T-cell (primary cell): ENCODE measurements around the gene CETP. TPM values are rescaled to one million over a fixed set of nuclear protein-coding genes. Genes with fewer than 3 reads are reported as not detected.

Experiments used
- ATAC-seq, 4 experiments: fragments of 200-7000 bp in 3 of 4; fragments of 150-1000 bp in 1 of 4; cut with Tn5 transposase; replicated peaks in 1 of 4; 1 replicate in 3 of 4; 2 replicates in 1 of 4; pipeline ENCODE4 v1.10.0; 2021; ENCODE audit warnings: moderate library complexity in 3 of 4, mild to moderate bottlenecking in 2 of 4, moderate number of reproducible peaks in 1 of 4
- CTCF ChIA-PET, 2 donors: fragments of 300-600 bp; sonication (Branson Sonifier 250); formaldehyde crosslinking; loops; one replicate each; lab custom pipeline; 2022; ENCODE audit warnings: antibody characterized with exemption in 2 of 2; lab: Charles Lee
- POLR2A ChIA-PET, 2 donors: fragments of 300-600 bp; sonication (Branson Sonifier 250); formaldehyde crosslinking; loops; one replicate each; lab custom pipeline; 2022; ENCODE audit warnings: antibody characterized with exemption in 2 of 2; lab: Charles Lee
- DNase-seq, 35 experiments: peaks; one replicate each; pipeline versions ENCODE4 v3.0.0 to v3.0.0-alpha.2; 2013 to 2023
- H3K27ac ChIP-seq: one replicate; pipeline ENCODE4 v1.5.1; 2013; ENCODE audit warnings: low read length
- H3K27me3 ChIP-seq, 2 experiments: replicated peaks in 1 of 2; 1 replicate in 1 of 2; 2 replicates in 1 of 2; pipeline versions ENCODE4 v1.6.1 to v1.7.0; 2013; ENCODE audit warnings: low read length in 1 of 2, mixed read lengths in 1 of 2; ENCODE audit not compliant: control insufficient read depth in 2 of 2, insufficient read depth in 2 of 2; ENCODE audit errors: extremely low read depth in 1 of 2
- H3K36me3 ChIP-seq, 2 donors: 1 replicate in 1 of 2; 2 replicates in 1 of 2; pipeline versions ENCODE4 v1.6.1 to v1.7.0; 2013; ENCODE audit warnings: low read length in 1 of 2; ENCODE audit not compliant: control insufficient read depth in 2 of 2, insufficient read depth in 1 of 2; ENCODE audit errors: extremely low read depth in 1 of 2
- H3K4me1 ChIP-seq, 2 experiments: 1 replicate in 1 of 2; 2 replicates in 1 of 2; pipeline versions ENCODE4 v1.6.1 to v1.7.0; 2013; ENCODE audit warnings: low read length in 2 of 2, mixed read lengths in 1 of 2; ENCODE audit not compliant: insufficient read depth in 2 of 2, control insufficient read depth in 1 of 2; ENCODE audit errors: extremely low read depth in 1 of 2
- H3K4me3 ChIP-seq, 2 donors: 1 replicate in 1 of 2; 2 replicates in 1 of 2; pipeline versions ENCODE4 v1.5.1 to v1.7.0; 2013; ENCODE audit warnings: mild to moderate bottlenecking in 2 of 2, low read length in 1 of 2, moderate library complexity in 1 of 2; ENCODE audit not compliant: control insufficient read depth in 1 of 2; ENCODE audit errors: extremely low read depth in 1 of 2
- H3K9me3 ChIP-seq: 2 replicates; pipeline ENCODE4 v1.7.0; 2013
- H3K27ac Mint-ChIP-seq, 2 donors: one replicate each; pipeline ENCODE4 v1.8.0; 2020 to 2021; ENCODE audit warnings: mild to moderate bottlenecking in 2 of 2, mixed read lengths in 2 of 2
- H3K27me3 Mint-ChIP-seq, 2 donors: one replicate each; pipeline ENCODE4 v1.8.0; 2021 to 2022; ENCODE audit warnings: mixed read lengths in 2 of 2
- H3K36me3 Mint-ChIP-seq: one replicate; pipeline ENCODE4 v1.8.0; 2021; ENCODE audit warnings: mixed read lengths
- H3K4me1 Mint-ChIP-seq, 3 donors: one replicate each; pipeline ENCODE4 v1.8.0; 2020 to 2022; ENCODE audit warnings: mixed read lengths in 3 of 3, mild to moderate bottlenecking in 1 of 3
- H3K4me3 Mint-ChIP-seq, 3 donors: one replicate each; pipeline ENCODE4 v1.8.0; 2020 to 2022; ENCODE audit warnings: mild to moderate bottlenecking in 3 of 3, mixed read lengths in 3 of 3, moderate library complexity in 3 of 3
- H3K9me3 Mint-ChIP-seq, 3 donors: one replicate each; pipeline ENCODE4 v1.8.0; 2020 to 2022; ENCODE audit warnings: mixed read lengths in 3 of 3
- WGBS: methylation state at CpG from one replicate; pipeline ENCODE4 v1.1.5; 2013; ENCODE audit warnings: missing lambda C conversion rate; ENCODE audit not compliant: insufficient coverage; 5-methylcytosine and 5-hydroxymethylcytosine counted together
- total RNA-seq, 35 experiments: library from RNA in 6 of 35; stranded (reverse) in 6 of 35; fragments of 120-200 nt in 1 of 35; gene quantifications; one replicate each; pipeline versions ENCODE4 v1.2.1 to v1.2.4 and lab custom pipeline; 2013 to 2026

CETP gene
- total RNA-seq, 5 donors from 2014 or later (not counting 1 experiment from before 2014, with no cell fraction given): 0.18 to 0.25 (median 0.19) TPM; not detected in 2

- Histone ChIP-seq H3K4me1 (peaks cover 13 to 91% of the 10 kb centered on the region in 2 experiments), H3K9me3 (no peaks in the 10 kb centered on the region), H3K4me3 (no peak overlapping the region), H3K27me3 (no peaks in the 10 kb centered on the region), H3K36me3 (peaks cover 24 to 93% of the 10 kb centered on the region in 2 donors), H3K27ac (peak overlapping the region; percentile 22)
- no peaks in the 10 kb centered on the region for H3K27me3 Mint-ChIP-seq
- peak overlapping the region; percentile 82 to 91 for H3K27ac Mint-ChIP-seq
- H3K9me3 Mint-ChIP-seq: no peaks in the 10 kb centered on the region
- ATAC-seq (peak in 1 of 4 experiments; percentile 56), DNase-seq (peak in 14 of 35 experiments; percentile 16 to 63 (median 30))
- H3K4me3 Mint-ChIP-seq: peak overlapping the region in 1 of 3 donors; percentile 38
- POLR2A ChIA-PET: interaction anchor here in 1 of 2 donors (0.5 to 0.7 kb wide), 3 partner anchors 16 to 140 kb away, joined by 3 to 7 read pairs (median 4); no protein-coding TSS in a partner anchor
- 95% methylated on average over 10 of the region's 16 CpGs for WGBS
- CTCF ChIA-PET: interaction anchor here (0.5 to 0.8 kb wide), 4 partner anchors 9 to 386 kb away, joined by 3 to 6 read pairs (median 6); no protein-coding TSS in a partner anchor
- peaks cover 64% of the 10 kb centered on the region for H3K36me3 Mint-ChIP-seq
- peaks cover 65 to 86% (median 79%) of the 10 kb centered on the region in 3 donors for H3K4me1 Mint-ChIP-seq
These were observed 67.7 kb downstream of the CETP start for GRCh38 chr16:57029161-57030160.

DNA sequence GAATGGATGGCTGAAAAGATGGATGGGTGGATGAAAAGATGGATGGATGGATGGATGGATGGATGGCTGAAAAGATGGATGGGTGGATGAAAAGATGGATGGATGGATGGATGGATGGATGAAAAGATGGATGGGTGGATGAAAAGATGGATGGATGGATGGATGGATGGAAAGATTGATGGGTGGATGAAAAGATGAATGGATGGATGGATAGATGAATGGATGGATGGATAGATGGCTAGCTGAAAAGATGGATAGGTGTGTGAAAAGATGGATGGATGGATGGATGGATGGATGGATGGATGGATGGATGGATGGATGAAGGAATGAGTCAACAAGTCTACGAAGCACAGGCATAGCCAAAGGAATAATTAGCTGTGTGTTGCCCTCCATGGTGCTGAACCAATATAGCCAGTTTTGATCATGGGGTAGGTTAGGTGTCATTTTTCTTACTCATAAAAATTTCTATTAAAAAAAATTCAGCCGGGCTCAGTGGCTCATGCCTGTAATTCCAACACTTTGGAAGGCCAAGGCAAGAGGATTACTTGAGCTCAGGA, 68.7 kb downstream of the CETP start:
- Histone ChIP-seq H3K36me3 (peaks cover 28 to 95% of the 10 kb centered on the region in 2 donors), H3K27ac (peak overlapping the region; percentile 22), H3K9me3 (no peaks in the 10 kb centered on the region), H3K4me3 (no peak overlapping the region), H3K27me3 (no peaks in the 10 kb centered on the region), H3K4me1 (peaks cover 13 to 91% of the 10 kb centered on the region in 2 experiments)
- Mint-ChIP-seq H3K27ac (peak overlapping the region; percentile 82 to 91), H3K9me3 (no peaks in the 10 kb centered on the region), H3K4me3 (peak overlapping the region in 1 of 3 donors; percentile 38), H3K4me1 (peaks cover 66 to 86% (median 80%) of the 10 kb centered on the region in 3 donors), H3K27me3 (no peaks in the 10 kb centered on the region), H3K36me3 (peaks cover 68% of the 10 kb centered on the region)
- DNase-seq (no peak), ATAC-seq (no peak)
- WGBS: no CpG with 5 or more reads among the region's 2 CpGs
- POLR2A ChIA-PET: interaction anchor here (0.6 to 0.7 kb wide), 3 partner anchors 32 to 402 kb away, joined by 3 to 6 read pairs (median 3); no protein-coding TSS in a partner anchor
- CTCF ChIA-PET: interaction anchor here (0.5 to 0.9 kb wide), 6 partner anchors 8 to 706 kb away, joined by 3 to 6 read pairs (median 5); no protein-coding TSS in a partner anchor

GRCh38 chr16:57031156-57031555, 69.4 kb downstream of the CETP start:
- 100% methylated on average over 1 of the region's 4 CpGs for whole genome bisulfite sequencing
- Mint-ChIP-seq H3K27ac (peak overlapping the region; percentile 87 to 88), H3K36me3 (peaks cover 72% of the 10 kb centered on the region), H3K4me3 (no peak overlapping the region), H3K9me3 (no peaks in the 10 kb centered on the region), H3K27me3 (no peaks in the 10 kb centered on the region), H3K4me1 (peaks cover 69 to 86% (median 80%) of the 10 kb centered on the region in 3 donors)
- POLR2A ChIA-PET: interaction anchor here (0.6 to 0.7 kb wide), 2 partner anchors 33 to 402 kb away, joined by 3 to 6 read pairs; no protein-coding TSS in a partner anchor
- Histone ChIP-seq H3K4me1 (peaks cover 15 to 91% of the 10 kb centered on the region in 2 experiments), H3K9me3 (no peaks in the 10 kb centered on the region), H3K27me3 (no peaks in the 10 kb centered on the region), H3K4me3 (no peak overlapping the region), H3K27ac (peak overlapping the region; percentile 3), H3K36me3 (peaks cover 28 to 95% of the 10 kb centered on the region in 2 donors)
- DNase-seq: no peak
- CTCF ChIA-PET: interaction anchor here in 1 of 2 donors (0.5 to 0.9 kb wide), 3 partner anchors 10 to 27 kb away, joined by 3 to 4 read pairs (median 3); no protein-coding TSS in a partner anchor
- ATAC-seq: no peak

DNA sequence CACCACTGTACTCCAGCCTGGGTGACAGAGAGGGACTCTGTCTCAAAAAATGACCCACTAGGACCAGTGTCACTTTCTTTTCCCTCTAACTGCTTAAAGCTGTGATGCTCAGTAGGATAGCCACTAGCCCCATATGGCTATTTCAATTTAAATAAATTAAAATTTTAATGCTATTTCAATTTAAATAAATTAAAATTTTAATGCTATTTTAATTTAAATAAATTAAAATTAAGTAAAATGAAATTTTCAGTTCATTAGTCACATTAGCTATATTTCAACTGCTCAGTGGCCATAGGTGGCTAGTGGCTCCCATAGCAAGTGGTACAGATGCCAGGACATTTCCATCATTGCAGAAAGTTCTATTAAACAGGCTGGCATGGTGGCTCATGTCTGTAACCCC, 70.6 kb downstream of the CETP start:
- no peak overlapping the region for H3K4me3 Mint-ChIP-seq

GRCh38 chr16:57032931-57033330, 71.2 kb downstream of the CETP start:
- CTCF ChIA-PET: interaction anchor here (0.5 to 0.6 kb wide), 2 partner anchors 13 to 40 kb away, joined by 3 to 5 read pairs; no protein-coding TSS in a partner anchor
- peaks cover 69 to 86% (median 80%) of the 10 kb centered on the region in 3 donors for H3K4me1 Mint-ChIP-seq
- no peaks in the 10 kb centered on the region for H3K9me3 Mint-ChIP-seq
- Histone ChIP-seq H3K9me3 (no peaks in the 10 kb centered on the region), H3K27me3 (no peaks in the 10 kb centered on the region), H3K4me1 (peaks cover 24 to 91% of the 10 kb centered on the region in 2 experiments), H3K36me3 (peaks cover 33 to 95% of the 10 kb centered on the region in 2 donors), H3K4me3 (no peak overlapping the region), H3K27ac (peak overlapping the region; percentile 90)
- peak overlapping the region; percentile 99 for H3K27ac Mint-ChIP-seq
- no peak for DNase-seq
- WGBS: 94% methylated on average over 5 of the region's 5 CpGs
- no peak overlapping the region for H3K4me3 Mint-ChIP-seq
- no peak for ATAC-seq
- H3K27me3 Mint-ChIP-seq: no peaks in the 10 kb centered on the region
- POLR2A ChIA-PET: interaction anchor here (0.6 to 0.9 kb wide), 2 partner anchors 13 to 18 kb away, joined by 3 read pairs; no protein-coding TSS in a partner anchor
- H3K36me3 Mint-ChIP-seq: peaks cover 60% of the 10 kb centered on the region

More for the DNA sequence above, 70.6 kb downstream of the CETP start:
- ChIA-PET POLR2A (interaction anchor here (0.6 to 0.9 kb wide), 2 partner anchors 13 to 17 kb away, joined by 3 read pairs; no protein-coding TSS in a partner anchor), CTCF (interaction anchor here in 1 of 2 donors (0.9 kb wide), 1 partner anchor 12 kb away, joined by 3 read pairs; no protein-coding TSS in a partner anchor)
- DNase-seq: no peak
- no peak for ATAC-seq
- Histone ChIP-seq H3K4me3 (no peak overlapping the region), H3K36me3 (peaks cover 32 to 94% of the 10 kb centered on the region in 2 donors), H3K27me3 (no peaks in the 10 kb centered on the region), H3K9me3 (no peaks in the 10 kb centered on the region), H3K4me1 (peaks cover 22 to 91% of the 10 kb centered on the region in 2 experiments), H3K27ac (peak overlapping the region; percentile 3)
- H3K4me1 Mint-ChIP-seq: peaks cover 69 to 86% (median 80%) of the 10 kb centered on the region in 3 donors
- peaks cover 66% of the 10 kb centered on the region for H3K36me3 Mint-ChIP-seq
- no peaks in the 10 kb centered on the region for H3K9me3 Mint-ChIP-seq
- peak overlapping the region; percentile 88 to 99 for H3K27ac Mint-ChIP-seq
- no peaks in the 10 kb centered on the region for H3K27me3 Mint-ChIP-seq
